Tibial artery (tissue), 4 donors: ENCODE measurements around the gene SLC35E2B.

Experiments
- DNase-seq, 2 donors: peaks; one replicate each; pipeline ENCODE4 v3.0.0-alpha.2; 2019
- H3K27ac ChIP-seq, 2 donors: fragments of 200-600 bp; sonication (generic) in 1 of 2; 1 replicate in 1 of 2; 2 replicates in 1 of 2; pipeline ENCODE4 v1.5.1; 2018 to 2019; ENCODE audit warnings: mild to moderate bottlenecking in 1 of 2
- H3K27me3 ChIP-seq, 2 donors: fragments of 200-600 bp; sonication (generic) in 1 of 2; one replicate each; pipeline versions ENCODE4 v1.5.1 to v1.6.0; 2016 to 2019
- H3K36me3 ChIP-seq, 3 donors: fragments of 200-600 bp; sonication (generic) in 2 of 3; one replicate each; pipeline ENCODE4 v1.5.1; 2016 to 2019; ENCODE audit warnings: mild to moderate bottlenecking in 2 of 3
- H3K4me1 ChIP-seq, 4 donors: fragments of 200-600 bp; sonication (generic) in 2 of 4; 1 replicate in 3 of 4; 2 replicates in 1 of 4; pipeline ENCODE4 v1.5.1; 2016 to 2019
- H3K4me3 ChIP-seq, 2 donors: fragments of 200-600 bp; sonication (generic) in 1 of 2; 1 replicate in 1 of 2; 2 replicates in 1 of 2; pipeline ENCODE4 v1.5.1; 2018 to 2019; ENCODE audit warnings: mild to moderate bottlenecking in 2 of 2
- H3K9me3 ChIP-seq, 3 donors: fragments of 200-600 bp; sonication (generic) in 1 of 3; one replicate each; pipeline ENCODE4 v1.5.1; 2016 to 2019
- intact Hi-C: fragments of 100-400 bp; cut with DNase I; formaldehyde crosslinking; loops from one replicate; pipeline ENCODE4 v1.15.0; 2023; ENCODE audit warnings: low total_unique reads
- TF ChIP-seq, protein P1 (sequence below), 2 experiments: fragments of 200-600 bp in 1 of 2; fragments of 450-650 bp in 1 of 2; IDR thresholded peaks; one replicate each; pipeline ENCODE4 v1.5.1; 2017 to 2019; ENCODE audit warnings: antibody characterized with exemption in 2 of 2, mild to moderate bottlenecking in 1 of 2, moderate library complexity in 1 of 2

The SLC35E2B gene

DNA sequence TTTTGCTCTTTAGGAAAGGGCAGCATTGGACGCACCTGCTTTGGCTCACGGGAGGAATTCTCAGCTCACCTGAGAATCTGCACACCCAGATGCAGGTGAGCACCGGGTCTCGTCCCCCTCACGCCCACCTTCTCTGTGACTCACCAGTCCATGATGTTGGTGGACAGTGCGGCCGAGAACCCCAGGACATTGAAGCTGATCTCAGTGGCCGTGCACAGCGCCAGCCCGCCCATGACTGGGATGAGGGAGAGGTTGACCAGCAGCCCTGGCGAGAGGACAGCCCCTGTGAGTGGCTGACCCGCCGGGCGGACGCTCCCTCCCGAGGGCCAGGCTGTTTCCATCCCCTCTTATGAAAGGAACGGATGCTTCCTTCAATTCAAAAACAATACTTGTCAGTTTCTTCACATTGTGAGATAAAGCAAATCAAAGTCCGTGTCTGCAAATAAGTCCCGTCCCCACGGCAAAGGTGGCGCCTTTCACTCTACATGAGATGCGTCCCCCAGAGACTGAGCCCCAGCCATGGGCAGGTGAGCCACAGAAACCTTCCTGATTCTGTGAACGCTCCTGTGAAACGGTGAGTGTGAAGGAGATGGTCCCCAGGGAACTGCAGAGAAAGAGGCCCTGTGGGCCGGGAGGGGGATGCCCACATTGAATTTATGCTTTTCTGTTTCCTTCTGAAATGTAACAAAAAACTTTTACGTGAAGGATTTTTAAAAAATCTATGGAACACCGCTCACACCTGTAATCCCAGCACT is 21.1 kb downstream of the SLC35E2B start:
- intact Hi-C loops = no loop called here
- Histone ChIP-seq H3K9me3 (no peaks in the 10 kb centered on the region), H3K27me3 (no peaks in the 10 kb centered on the region), H3K4me3 (no peak overlapping the region), H3K4me1 (no peaks in the 10 kb centered on the region), H3K36me3 (peaks cover 36 to 87% (median 44%) of the 10 kb centered on the region in 3 donors), H3K27ac (no peak overlapping the region)
- TF ChIP-seq, protein P1, sequence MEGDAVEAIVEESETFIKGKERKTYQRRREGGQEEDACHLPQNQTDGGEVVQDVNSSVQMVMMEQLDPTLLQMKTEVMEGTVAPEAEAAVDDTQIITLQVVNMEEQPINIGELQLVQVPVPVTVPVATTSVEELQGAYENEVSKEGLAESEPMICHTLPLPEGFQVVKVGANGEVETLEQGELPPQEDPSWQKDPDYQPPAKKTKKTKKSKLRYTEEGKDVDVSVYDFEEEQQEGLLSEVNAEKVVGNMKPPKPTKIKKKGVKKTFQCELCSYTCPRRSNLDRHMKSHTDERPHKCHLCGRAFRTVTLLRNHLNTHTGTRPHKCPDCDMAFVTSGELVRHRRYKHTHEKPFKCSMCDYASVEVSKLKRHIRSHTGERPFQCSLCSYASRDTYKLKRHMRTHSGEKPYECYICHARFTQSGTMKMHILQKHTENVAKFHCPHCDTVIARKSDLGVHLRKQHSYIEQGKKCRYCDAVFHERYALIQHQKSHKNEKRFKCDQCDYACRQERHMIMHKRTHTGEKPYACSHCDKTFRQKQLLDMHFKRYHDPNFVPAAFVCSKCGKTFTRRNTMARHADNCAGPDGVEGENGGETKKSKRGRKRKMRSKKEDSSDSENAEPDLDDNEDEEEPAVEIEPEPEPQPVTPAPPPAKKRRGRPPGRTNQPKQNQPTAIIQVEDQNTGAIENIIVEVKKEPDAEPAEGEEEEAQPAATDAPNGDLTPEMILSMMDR (IDR thresholded peaks at IDR 0.05) = no peak
- peak in 1 of 2 donors; percentile 66 for DNase-seq

DNA sequence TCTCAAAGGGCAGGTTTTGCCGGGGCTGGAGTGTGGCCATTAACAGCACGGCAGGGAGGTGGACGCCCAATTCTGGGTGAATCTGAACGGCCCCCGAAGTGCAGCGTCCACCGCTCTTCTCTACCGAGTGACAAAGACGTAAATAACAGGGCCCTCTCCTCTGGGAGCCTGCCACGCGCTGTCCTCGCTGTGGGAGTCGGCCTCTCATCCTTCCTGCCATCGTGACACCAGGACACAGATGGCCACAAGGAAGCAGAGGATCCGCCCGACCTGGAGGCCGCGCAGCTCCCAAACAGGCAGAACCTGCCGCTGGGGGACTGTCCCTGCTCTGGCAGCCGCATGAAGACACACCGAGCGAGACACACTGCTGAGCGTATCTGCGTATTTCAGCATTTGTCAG is 21.7 kb downstream of the SLC35E2B start:
- peaks cover 42 to 91% (median 50%) of the 10 kb centered on the region in 3 donors for H3K36me3 ChIP-seq
- TF ChIP-seq, protein P1 (IDR thresholded peaks at IDR 0.05) = no peak

DNA sequence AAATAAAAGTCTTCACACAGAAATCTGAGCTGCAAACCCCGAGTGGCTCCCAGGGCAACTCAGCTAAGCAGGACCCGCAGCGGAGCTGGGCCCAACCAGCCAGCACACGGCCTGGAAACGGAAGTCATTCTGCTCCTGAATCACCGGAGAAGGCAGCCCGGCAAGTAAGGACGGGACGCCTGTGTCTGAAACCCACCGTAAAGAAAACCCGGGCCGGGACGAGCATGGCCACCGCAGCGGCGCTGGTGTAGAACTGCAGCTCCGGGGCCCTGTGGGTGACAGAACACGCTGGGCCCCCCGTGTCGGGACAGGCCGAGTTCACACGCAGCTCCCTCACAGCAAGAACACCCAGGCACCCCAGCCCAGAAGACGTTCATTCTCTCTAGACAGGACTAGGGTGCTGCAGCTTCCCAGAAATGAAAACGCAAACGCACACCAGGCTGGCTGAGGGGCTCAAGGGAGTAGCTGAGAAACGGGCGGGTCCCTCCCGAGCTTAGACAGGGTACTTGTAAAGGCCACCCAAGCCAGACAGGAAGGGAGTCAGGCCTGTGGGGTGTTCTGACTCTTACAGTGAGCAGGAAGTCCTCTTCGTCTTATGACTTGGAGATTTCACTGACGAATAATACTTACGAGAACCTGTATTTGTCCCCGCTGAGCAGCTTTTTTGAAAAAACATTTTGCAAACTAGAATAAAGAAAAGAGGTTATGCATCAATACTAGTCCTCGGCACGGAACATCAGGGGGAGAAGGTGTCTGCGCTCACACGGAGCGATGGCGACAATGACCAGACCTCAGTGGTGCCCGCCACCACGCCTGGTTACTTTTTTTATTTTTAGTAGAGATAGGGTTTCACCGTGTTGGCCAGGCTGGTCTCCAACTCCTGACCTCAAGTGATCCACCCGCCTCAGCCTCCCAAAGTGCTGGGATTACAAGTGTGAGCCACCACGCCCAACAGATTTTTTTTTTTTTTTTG is 22.8 kb downstream of the SLC35E2B start:
- intact Hi-C loops = no loop called here
- Histone ChIP-seq H3K36me3 (peaks cover 53 to 97% (median 62%) of the 10 kb centered on the region in 3 donors), H3K4me3 (no peak overlapping the region), H3K27me3 (no peaks in the 10 kb centered on the region), H3K9me3 (no peaks in the 10 kb centered on the region), H3K27ac (no peak overlapping the region), H3K4me1 (no peaks in the 10 kb centered on the region)
- peak in 1 of 2 donors; percentile 45 for DNase-seq
- TF ChIP-seq, protein P1 (IDR thresholded peaks at IDR 0.05) = no peak

More for the DNA sequence above, 21.7 kb downstream of the SLC35E2B start:
- Histone ChIP-seq H3K4me3 (no peak overlapping the region), H3K27me3 (no peaks in the 10 kb centered on the region), H3K27ac (no peak overlapping the region), H3K4me1 (no peaks in the 10 kb centered on the region), H3K9me3 (no peaks in the 10 kb centered on the region)
- peak in 1 of 2 donors; percentile 61 for DNase-seq
- intact Hi-C loops = no loop called here

DNA sequence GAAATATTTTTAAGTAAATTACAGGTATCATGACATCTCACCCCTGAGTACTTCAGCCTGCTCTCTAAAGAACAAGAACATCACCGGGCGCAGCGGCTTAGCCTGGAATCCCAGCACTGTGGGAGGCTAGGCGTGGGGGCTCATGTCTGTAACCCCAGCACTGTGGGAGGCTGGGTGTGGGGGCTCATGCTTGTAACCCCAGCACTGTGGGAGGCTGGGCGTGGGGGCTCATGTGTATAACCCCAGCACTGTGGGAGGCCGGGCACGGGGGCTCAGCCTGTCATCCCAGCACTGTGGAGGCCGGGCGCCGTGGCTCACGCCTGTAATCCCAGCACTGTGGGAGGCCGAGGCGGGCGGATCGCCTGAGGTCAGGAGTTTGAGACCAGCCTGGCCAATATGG is 26.1 kb downstream of the SLC35E2B start:
- Histone ChIP-seq H3K27me3 (no peaks in the 10 kb centered on the region), H3K9me3 (no peaks in the 10 kb centered on the region), H3K36me3 (peaks cover 42 to 86% (median 49%) of the 10 kb centered on the region in 3 donors), H3K4me3 (no peak overlapping the region), H3K27ac (no peak overlapping the region), H3K4me1 (no peaks in the 10 kb centered on the region)
- DNase-seq = peak in 1 of 2 donors; percentile 47
- TF ChIP-seq, protein P1 (IDR thresholded peaks at IDR 0.05) = no peak
- intact Hi-C loops = no loop called here

DNA sequence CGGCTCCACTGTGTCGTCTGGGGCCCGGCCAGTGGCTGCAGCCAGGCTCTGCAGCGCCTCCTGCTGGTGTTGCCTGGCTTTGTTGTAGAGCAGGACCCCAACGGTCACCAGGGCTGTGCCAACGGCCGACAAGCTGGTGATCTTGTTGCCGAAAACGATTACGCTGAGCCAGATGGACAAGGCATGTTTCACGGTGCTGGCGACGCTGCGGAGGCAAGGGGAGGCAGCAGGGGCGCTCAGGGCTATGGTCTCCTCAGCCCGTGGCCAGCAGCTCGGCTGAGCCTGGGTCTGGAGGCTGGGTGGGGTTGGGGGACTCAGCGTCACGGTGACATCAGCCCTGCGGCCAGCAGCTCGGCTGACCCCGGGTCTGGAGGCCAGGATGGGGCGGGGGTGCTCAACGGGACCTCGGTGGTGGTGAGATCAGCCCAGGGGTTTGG is 26.8 kb downstream of the SLC35E2B start:
- peak in 1 of 2 donors; percentile 54 for DNase-seq
- Histone ChIP-seq H3K4me3 (no peak overlapping the region), H3K27me3 (no peaks in the 10 kb centered on the region), H3K36me3 (peaks cover 36 to 79% (median 42%) of the 10 kb centered on the region in 3 donors), H3K4me1 (no peaks in the 10 kb centered on the region), H3K27ac (no peak overlapping the region), H3K9me3 (no peaks in the 10 kb centered on the region)
- intact Hi-C loops = no loop called here
- TF ChIP-seq, protein P1 (IDR thresholded peaks at IDR 0.05) = no peak
